RWPE1 (cell line): Measurements from ENCODE around the gene DLX4.

ENCODE experiments used
- CTCF ChIA-PET: fragments of 350-600 bp; sonication (Branson Sonifier 250); formaldehyde crosslinking; extraction: SDS; loops from one replicate; lab custom pipeline; 2021; lab: Yijun Ruan, JAX
- POLR2A ChIA-PET: fragments of 400-600 bp; formaldehyde crosslinking; extraction: SDS; loops from one replicate; lab custom pipeline; 2020; ENCODE audit warnings: antibody characterized with exemption; ENCODE audit not compliant: low non-redundant PET; lab: Yijun Ruan, JAX
- DNase-seq: peaks from one replicate; pipeline ENCODE4 v3.0.0; 2012; ENCODE audit warnings: low spot score
- H3K27ac ChIP-seq: fragments of 450-650 bp; 2 replicates; pipeline ENCODE4 v1.5.1; 2017
- TF ChIP-seq, protein P1 (sequence below): fragments of 450-650 bp; conservative IDR thresholded peaks from 2 replicates; pipeline ENCODE4 v1.5.1; 2017; ENCODE audit warnings: low read depth, mild to moderate bottlenecking

Gene DLX4

DNA sequence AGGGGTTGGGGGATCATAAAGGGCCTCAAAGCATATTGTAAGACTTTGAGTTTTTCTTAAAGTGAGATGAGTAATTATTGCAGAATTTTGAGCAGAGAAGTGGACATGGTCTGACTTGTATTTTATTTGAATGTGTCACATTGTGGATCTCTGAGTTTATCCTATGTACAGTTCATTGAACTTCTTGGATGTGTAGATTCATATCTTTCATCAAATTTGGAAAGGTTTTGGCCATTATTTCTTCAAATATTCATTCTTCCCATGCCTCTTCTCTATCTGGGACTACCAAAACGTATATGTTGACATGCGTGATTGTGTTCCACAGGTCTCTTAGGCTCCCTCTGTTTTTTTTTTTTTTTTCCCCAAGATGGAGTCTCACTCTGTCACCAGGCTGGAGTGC, 40.3 kb downstream of the DLX4 start:
- no peak overlapping the region for H3K27ac ChIP-seq
- DNase-seq = no peak
- POLR2A ChIA-PET = no interaction called here
- CTCF ChIA-PET = interaction anchor here (0.7 kb wide), 1 partner anchor 78 kb away, joined by 3 read pairs; no protein-coding TSS in a partner anchor
- TF ChIP-seq, protein P1, sequence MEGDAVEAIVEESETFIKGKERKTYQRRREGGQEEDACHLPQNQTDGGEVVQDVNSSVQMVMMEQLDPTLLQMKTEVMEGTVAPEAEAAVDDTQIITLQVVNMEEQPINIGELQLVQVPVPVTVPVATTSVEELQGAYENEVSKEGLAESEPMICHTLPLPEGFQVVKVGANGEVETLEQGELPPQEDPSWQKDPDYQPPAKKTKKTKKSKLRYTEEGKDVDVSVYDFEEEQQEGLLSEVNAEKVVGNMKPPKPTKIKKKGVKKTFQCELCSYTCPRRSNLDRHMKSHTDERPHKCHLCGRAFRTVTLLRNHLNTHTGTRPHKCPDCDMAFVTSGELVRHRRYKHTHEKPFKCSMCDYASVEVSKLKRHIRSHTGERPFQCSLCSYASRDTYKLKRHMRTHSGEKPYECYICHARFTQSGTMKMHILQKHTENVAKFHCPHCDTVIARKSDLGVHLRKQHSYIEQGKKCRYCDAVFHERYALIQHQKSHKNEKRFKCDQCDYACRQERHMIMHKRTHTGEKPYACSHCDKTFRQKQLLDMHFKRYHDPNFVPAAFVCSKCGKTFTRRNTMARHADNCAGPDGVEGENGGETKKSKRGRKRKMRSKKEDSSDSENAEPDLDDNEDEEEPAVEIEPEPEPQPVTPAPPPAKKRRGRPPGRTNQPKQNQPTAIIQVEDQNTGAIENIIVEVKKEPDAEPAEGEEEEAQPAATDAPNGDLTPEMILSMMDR = no peak

DNA sequence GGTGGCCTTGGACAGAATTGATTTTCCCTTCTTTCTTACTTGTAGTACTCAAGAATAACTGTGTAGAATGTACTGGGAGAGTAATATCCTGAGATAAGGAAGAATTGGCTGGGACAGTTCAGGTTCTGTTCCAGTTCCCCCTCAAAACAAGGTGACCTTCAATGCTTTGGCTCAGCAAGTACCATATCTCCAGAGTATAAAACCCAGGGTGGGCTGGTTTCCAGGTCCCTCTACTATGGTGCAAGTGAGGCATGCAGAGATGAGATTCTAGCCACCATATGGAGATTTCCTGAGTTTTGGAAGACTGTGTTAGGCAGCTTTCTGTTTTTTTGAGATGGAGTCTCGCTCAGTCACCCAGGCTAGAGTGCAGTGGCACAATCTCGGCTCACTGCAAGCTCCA, 44.1 kb downstream of the DLX4 start:
- POLR2A ChIA-PET = no interaction called here
- CTCF ChIA-PET = no interaction called here
- no peak for DNase-seq
- no peak overlapping the region for H3K27ac ChIP-seq
- TF ChIP-seq, protein P1 = no peak

DNA sequence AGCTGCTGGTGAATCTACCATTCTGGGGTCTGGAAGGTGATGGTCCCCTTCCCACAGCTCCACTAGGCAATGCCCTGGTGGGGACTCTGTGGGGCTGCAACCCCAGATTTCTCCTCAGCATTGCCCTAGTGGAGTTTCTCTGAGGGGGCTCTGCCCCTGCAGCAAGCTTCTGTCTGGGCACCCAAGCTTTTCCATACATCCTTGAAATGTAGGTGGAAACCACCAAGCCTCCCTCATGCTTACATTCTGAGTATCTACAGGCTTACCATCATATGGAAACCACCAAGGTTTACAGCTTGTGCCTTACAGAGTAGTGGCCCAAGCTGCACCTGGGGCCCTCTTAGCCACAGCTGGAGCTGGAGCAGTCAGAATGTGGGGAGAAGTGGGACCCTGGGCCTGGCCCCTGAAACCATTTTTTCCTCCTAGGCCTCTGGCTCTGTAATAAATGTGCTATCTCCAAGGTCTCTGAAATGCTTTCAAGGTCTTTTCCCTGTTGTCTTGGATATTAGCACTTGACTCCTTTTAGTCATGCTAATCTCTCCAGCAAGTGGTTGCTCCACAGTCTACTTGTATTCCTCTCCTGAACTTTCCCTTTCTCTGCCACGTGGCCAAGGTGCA, 45.6 kb downstream of the DLX4 start:
- no peak for DNase-seq
- POLR2A ChIA-PET = no interaction called here
- no peak overlapping the region for H3K27ac ChIP-seq
- CTCF ChIA-PET = interaction anchor here (1.3 kb wide), 1 partner anchor 17 kb away, joined by 5 read pairs; no protein-coding TSS in a partner anchor
- TF ChIP-seq, protein P1 = no peak

DNA sequence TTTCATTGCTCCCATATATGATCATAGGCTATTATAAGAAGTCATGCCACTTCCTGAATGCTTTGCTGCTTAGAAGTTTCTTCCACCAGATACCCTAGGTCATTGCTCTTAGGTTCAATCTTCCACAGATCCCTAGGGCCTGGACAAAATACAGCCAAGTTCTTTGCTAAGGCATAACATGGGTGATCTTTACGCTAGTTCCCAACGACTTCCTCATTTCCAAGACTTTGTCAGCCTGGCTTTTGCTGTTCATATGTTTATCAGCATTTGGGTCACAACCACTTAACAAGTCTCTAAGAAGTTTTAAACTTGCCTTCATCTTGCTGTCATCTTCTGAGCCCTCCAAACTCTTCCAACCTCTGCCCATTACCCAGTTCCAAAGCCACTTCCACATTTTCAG, 46.2 kb downstream of the DLX4 start:
- ChIA-PET POLR2A (no interaction called here), CTCF (no interaction called here)
- TF ChIP-seq, protein P1 = no peak
- no peak overlapping the region for H3K27ac ChIP-seq
- DNase-seq = no peak

DNA sequence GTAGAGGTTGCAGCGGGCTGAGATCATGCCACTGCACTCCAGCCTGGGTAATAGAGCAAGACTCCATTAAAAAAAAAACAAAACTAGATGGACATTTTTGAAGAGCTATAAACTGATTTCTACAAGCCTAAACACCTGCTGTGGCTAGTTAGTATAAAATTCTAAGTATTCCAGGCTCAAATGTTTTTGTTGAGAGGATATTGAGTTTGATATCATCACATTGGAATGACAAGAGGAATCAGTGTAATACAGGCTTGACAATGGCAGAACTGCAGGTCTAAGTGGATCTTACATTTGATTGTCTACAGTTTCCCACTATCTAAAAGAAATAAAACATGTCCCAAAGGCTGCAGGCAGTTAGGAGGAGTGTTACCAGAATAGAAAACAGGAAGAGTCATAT, 49.9 kb downstream of the DLX4 start:
- ChIA-PET CTCF (interaction anchor here (0.7 kb wide), 1 partner anchor 167 kb away, joined by 3 read pairs; no protein-coding TSS in a partner anchor), POLR2A (no interaction called here)
- no peak overlapping the region for H3K27ac ChIP-seq
- no peak for DNase-seq
- TF ChIP-seq, protein P1 = no peak

DNA sequence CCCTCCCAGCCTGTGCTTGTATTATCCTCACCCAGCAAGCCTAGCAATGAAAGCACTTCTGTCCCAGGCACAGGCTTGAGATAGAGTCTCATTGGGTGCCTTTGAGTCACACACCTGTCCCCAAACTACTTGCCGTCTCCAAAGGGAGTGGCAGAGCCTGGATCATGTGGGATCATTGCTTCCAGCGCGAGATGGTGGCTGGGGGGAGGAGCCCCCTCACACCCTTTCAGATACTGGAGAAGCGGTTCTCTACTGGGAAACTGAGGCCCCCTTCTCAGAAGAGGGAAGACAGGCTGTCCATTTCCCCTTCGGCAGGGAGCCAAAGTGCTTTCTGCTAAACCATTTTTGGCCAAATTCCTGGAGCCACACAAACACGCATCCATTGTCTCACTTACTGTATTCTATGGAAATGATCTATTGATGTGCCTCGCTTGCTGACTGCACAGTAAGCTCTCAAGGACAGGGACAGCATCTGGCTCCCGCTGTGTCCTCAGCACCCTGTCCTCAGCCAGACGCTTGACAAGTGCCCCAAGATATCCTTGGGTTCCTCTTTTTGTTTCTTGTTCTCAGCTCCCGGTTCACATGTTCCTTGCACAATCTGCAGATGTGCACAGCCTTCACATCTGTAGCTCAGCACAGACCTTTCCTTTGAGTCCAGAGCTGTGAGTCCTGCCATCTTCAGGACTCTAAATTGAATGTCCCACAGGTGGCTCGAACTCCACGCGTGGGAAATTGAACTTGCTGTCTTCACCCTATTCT, 52.0 kb downstream of the DLX4 start:
- POLR2A ChIA-PET = no interaction called here
- TF ChIP-seq, protein P1 = no peak
- DNase-seq = no peak
- CTCF ChIA-PET = interaction anchor here (0.7 kb wide), 1 partner anchor 35 kb away, joined by 3 read pairs; the partner anchor contains the start of gene ITGA3
- H3K27ac ChIP-seq = no peak overlapping the region
